ENCODE measurements around the gene DCC.

DNA sequence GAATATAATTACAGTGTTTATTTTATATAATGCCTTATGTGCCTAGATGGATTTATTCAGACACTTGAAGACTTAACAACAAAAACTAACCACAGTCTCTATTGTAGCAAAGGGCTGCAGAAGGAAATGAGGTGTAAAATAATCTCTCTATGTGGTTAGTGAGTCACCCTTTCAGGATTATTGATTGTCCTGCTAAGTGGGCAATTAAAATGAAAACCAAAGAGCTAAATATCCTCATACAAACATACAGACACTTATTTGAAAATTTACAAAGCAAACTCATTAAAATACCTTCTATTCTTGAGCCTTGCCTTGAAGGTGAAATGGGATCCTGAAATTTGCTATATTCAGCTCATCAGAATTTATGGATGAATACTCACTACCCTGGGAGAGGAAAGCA lies 27.7 kb upstream of the DCC start:
- TF ChIP-seq, protein P1, sequence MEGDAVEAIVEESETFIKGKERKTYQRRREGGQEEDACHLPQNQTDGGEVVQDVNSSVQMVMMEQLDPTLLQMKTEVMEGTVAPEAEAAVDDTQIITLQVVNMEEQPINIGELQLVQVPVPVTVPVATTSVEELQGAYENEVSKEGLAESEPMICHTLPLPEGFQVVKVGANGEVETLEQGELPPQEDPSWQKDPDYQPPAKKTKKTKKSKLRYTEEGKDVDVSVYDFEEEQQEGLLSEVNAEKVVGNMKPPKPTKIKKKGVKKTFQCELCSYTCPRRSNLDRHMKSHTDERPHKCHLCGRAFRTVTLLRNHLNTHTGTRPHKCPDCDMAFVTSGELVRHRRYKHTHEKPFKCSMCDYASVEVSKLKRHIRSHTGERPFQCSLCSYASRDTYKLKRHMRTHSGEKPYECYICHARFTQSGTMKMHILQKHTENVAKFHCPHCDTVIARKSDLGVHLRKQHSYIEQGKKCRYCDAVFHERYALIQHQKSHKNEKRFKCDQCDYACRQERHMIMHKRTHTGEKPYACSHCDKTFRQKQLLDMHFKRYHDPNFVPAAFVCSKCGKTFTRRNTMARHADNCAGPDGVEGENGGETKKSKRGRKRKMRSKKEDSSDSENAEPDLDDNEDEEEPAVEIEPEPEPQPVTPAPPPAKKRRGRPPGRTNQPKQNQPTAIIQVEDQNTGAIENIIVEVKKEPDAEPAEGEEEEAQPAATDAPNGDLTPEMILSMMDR (IDR thresholded peaks at IDR 0.05): no peak
- TF ChIP-seq EP300 (IDR thresholded peaks at IDR 0.05): no peak
- TF ChIP-seq POLR2A (IDR thresholded peaks at IDR 0.05): no peak
